Stimulated activated CD4-positive, alpha-beta T cell treated with anti-CD3 and anti-CD28 coated beads, TNF-alpha, amount 100 ng/mL, for 1 hour (primary cell): Measurements from ENCODE around the gene GSDMA.
"Not testable (repeated sequence)": the region's sequence is repeated elsewhere in the genome, so short reads cannot be mapped to it uniquely, and the experiment has no call there.

Experiments
- DNase-seq, 3 donors: peaks; one replicate each; pipeline ENCODE4 v3.0.0-alpha.2; 2020; ENCODE audit warnings: low read depth in 3 of 3, low spot score in 1 of 3

Gene GSDMA

GRCh38 chr17:39994448-39994847, 31.6 kb downstream of the GSDMA start:
- DNase-seq: no peak

- no peak for DNase-seq
Observed at GRCh38 chr17:39995438-39995837, 32.6 kb downstream of the GSDMA start.

- no peak for DNase-seq
Observed at GRCh38 chr17:39996162-39996561, 33.4 kb downstream of the GSDMA start.

- DNase-seq: no peak
Observed at GRCh38 chr17:39996800-39997199, 34.0 kb downstream of the GSDMA start.

- no peak for DNase-seq
Observed at GRCh38 chr17:39997543-39997942, 34.7 kb downstream of the GSDMA start.

- DNase-seq: no peak
Observed at GRCh38 chr17:39999067-39999466, 36.3 kb downstream of the GSDMA start.

GRCh38 chr17:40000161-40000560, 37.4 kb downstream of the GSDMA start:
- DNase-seq: no peak

- not testable (repeated sequence) for DNase-seq
Observed at GRCh38 chr17:40001335-40001734, 38.5 kb downstream of the GSDMA start.

GRCh38 chr17:40004072-40004471, 41.3 kb downstream of the GSDMA start:
- no peak for DNase-seq

GRCh38 chr17:40004712-40005111, 41.9 kb downstream of the GSDMA start:
- DNase-seq: no peak

- DNase-seq: no peak
Observed at GRCh38 chr17:40005520-40005919, 42.7 kb downstream of the GSDMA start.

GRCh38 chr17:40010946-40011500, 48.2 kb downstream of the GSDMA start:
- DNase-seq: not testable (repeated sequence)

- DNase-seq: not testable (repeated sequence)
Observed at GRCh38 chr17:40012017-40012647, 49.3 kb downstream of the GSDMA start.

GRCh38 chr17:40014375-40014980, 51.7 kb downstream of the GSDMA start:
- no peak for DNase-seq

GRCh38 chr17:40015005-40015997, 52.5 kb downstream of the GSDMA start, which contains the start of gene CSF3:
Gene CSF3 (plus strand): TSS chr17:40015440. CDS start chr17:40015475, 35 bp downstream.
- no peak for DNase-seq

GRCh38 chr17:40015998-40016985, 53.5 kb downstream of the GSDMA start:
- DNase-seq: no peak

GRCh38 chr17:40017422-40018080, 54.7 kb downstream of the GSDMA start:
- DNase-seq: no peak

- no peak for DNase-seq
Observed at GRCh38 chr17:40018211-40019121, 55.7 kb downstream of the GSDMA start.
